HG02840 (cell line): ENCODE data around the gene KCNMB4.

Experiments used
- ATAC-seq: cut with Tn5 transposase; IDR thresholded peaks from one replicate; pipeline ENCODE4 v1.9.1; 2021; ENCODE audit warnings: mild to moderate bottlenecking, moderate library complexity, moderate number of reproducible peaks; ENCODE audit not compliant: unreplicated experiment, low FRiP score

KCNMB4 gene

DNA sequence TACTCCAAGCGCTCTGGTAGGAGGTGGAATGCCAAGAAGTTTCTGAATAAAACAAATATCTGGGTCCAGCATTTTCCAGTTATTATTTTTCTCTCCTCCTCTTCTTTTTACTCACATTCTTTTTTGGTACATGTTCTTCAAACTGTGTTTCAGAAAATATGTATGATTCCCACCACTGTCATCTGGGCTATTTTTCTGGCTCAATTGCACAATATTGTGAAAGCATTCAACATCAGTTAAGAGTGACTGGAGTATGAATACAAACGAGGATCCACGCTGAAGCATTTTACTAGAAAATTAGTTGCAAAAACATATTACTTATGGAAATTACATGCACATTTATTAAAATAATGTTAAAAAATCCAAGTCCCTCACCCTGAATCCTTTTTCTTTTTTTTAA is 61.5 kb downstream of the KCNMB4 start:
- ATAC-seq, result no peak

DNA sequence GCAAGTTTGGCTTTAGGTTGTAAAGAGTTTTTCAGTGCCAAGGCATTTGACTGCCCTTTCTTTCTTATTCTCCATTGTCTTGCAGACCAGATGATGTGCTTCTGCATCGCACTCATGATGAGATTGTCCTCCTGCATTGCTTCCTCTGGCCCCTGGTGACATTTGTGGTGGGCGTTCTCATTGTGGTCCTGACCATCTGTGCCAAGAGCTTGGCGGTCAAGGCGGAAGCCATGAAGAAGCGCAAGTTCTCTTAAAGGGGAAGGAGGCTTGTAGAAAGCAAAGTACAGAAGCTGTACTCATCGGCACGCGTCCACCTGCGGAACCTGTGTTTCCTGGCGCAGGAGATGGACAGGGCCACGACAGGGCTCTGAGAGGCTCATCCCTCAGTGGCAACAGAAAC is 64.3 kb downstream of the KCNMB4 start:
- ATAC-seq, result no peak

DNA sequence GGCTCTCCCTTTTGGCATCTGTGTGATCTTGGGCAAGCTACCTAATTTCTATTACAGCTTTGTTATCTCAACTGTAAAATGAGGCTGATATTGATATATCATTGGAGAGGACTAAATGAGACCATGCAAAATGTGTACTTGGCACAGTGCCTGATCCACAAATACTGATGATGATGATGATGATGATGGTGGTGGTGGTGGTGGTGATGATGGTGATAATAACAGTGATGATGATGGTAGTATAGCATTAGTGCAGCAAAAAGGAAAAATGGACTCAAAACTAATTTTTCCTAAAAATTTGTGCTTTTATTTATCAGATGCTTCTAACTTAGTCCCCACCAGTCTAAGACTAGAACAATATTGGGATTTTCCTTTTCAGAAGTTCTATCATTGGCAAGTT is 70.7 kb downstream of the KCNMB4 start:
- ATAC-seq, result no peak

GRCh38 chr12:70443062-70443673 is 77.1 kb downstream of the KCNMB4 start:
- ATAC-seq, result no peak

DNA sequence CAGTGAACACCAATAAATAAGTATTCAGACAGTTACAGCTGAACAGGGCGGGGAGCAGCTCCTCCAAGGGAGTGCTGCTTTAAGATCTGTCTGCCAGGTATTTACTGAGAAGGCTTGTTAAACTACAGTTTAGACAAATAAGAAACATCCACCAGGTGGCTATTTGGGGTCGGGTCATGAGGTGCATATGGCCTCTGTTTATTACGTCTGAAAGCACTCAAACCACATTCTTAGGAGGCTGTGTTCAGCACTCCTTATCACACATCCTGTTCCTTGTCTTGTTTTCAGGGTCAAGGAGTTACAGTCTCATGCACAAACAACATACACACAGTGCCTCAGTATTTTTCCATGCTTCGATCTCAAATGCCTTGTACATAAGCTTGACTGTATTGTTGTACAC is 78.8 kb downstream of the KCNMB4 start:
- ATAC-seq, result no peak

DNA sequence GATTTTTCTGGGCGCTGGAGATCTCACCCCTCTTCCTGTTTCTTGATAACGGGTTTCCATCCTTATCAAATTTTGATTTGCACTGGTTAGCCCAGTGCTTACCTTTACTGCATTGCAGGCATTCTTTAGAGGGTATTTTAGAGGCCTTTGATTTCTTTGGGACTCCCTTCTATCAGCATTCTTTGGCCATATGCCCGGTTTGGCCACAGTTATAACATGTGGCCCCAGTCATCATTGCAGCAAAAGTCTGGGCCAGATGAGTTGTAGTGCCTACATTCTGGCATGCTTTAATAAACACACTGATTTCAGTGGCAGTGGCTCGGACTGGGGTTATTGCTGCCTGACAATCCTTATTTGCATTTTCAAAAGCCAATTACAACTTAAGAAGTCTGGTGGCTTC is 82.3 kb downstream of the KCNMB4 start:
- ATAC-seq, result no peak

GRCh38 chr12:70449074-70449752 is 83.1 kb downstream of the KCNMB4 start:
- ATAC-seq, result no peak

DNA sequence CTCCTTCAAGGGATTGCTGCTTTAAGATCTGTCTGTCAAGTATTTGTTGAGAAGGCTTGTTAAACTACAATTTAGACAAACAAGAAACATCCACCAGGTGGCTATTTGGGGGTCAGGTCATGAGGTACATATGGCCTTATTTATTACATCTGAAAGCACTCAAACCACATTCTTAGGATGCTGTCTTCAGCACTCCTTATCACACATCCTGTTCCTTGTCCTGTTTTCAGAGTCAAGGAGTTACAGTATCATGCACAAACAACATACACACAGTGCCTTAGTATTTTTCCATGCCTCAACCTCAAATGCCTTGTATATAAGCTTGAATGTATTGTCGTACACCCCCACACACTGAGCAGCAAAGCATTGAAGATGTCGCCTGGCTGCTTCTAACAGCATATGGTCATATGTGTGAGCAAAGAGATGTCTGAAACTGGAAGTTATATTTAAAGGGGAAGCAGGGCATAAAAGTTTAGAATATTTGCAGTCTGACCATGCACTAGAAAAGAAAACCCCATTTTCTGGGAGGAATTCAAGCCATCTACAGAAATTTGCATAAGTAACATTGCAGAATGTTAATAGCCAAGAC is 83.8 kb downstream of the KCNMB4 start:
- no peak for ATAC-seq

DNA sequence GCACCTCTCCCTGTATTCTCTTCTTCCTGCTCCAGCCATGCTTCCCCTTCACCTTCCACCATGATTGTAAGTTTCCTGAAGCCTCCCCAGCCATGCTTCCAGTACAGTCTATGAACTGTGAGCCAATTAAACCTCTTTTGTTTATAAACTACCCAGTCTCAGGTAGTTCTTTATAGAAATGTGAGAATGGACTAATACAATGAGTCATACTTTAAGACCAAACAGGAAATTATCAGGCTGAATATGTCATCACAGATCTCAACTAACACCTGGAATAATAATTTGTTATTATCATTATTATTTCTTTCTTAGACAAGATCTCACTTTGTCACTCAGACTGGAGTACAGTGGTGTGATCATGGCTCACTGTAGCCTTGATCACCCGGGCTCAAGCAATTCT is 85.4 kb downstream of the KCNMB4 start:
- no peak for ATAC-seq

GRCh38 chr12:70456953-70457352 is 90.9 kb downstream of the KCNMB4 start:
- ATAC-seq, result no peak

DNA sequence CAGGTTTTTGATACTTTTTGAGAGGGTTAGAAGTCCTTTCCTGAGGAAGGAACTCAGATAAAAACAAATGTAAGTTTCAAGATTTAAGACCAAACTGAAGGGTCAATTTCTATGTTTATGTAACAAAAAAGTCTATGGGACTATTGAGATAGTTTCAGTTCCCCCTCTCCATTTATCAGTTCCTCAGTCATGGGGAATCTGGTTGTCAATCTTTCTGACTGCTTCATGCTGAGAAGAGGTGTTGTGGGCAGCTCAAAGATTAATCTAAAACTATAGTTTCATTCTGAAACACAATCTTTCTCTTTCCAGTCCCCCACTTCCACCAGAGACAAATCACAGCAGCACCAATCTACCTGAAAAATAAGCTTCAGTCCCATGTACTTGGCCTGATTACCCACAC is 93.7 kb downstream of the KCNMB4 start:
- ATAC-seq, result no peak

DNA sequence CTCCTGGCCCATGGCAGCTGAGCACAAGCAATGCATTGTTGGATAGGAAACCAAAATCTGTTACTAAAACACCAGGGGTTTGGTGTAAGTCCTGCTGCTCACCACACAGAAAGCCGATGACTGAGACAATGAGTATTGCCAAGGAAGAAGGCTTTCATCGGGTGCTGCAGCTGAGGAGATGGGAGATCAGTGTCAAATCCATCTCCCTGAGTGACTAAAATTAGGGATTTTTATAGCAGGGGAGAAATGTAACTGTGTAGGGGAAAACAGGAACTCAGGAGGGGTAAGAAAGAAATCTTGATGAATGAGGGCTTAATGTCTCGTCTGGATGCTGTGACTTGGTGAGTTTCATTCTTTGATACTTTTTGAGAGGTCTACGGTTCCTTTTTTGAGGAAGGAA is 97.9 kb downstream of the KCNMB4 start:
- ATAC-seq, result no peak

- no peak for ATAC-seq
These were observed 100.7 kb downstream of the KCNMB4 start for GRCh38 chr12:70466753-70467152.

- ATAC-seq, result no peak
These were observed 101.4 kb downstream of the KCNMB4 start for GRCh38 chr12:70467476-70467875.

DNA sequence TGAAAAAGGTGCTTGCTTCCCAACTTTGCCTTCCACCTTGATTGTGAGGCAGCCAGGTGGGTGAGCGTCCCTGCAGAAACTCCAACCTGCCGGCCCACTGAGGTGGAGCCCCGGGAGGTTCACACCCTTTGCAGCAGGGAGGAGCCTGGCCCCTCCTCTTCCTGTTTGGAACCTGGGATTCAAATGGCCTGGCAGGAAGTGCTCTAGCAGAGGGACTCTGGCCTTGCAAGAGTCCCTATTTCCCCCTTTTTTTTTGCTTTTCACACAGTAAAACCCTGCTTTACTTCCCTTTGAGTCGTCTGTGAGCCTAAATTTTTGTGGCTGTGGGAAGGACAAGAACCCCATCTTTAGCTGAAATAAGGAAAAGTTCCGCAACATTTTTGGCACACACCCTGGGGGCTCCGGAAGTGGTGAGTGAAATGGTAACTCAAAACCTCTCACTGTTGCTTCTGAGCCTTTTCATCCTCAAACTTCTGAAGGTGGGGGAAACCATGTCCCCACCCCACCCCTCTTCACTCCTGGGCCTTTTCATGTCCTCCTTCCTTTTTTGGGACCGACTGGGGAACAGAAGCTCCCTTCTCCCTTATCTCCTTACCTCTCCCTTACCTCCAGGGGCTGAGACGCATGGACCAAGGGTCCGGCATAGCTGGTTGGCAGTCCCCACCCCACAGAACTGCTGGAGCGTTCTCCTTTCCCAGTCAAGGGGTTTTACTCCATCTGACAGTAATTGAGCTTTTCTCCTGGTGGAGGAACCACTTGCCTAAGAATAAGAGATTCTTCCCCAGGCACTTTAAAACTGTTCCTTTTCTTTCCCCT is 102.0 kb downstream of the KCNMB4 start:
- no peak for ATAC-seq

- no peak for ATAC-seq
These were observed 102.7 kb downstream of the KCNMB4 start for GRCh38 chr12:70468741-70469140.

GRCh38 chr12:70469221-70469820 is 103.2 kb downstream of the KCNMB4 start:
- ATAC-seq, result no peak

DNA sequence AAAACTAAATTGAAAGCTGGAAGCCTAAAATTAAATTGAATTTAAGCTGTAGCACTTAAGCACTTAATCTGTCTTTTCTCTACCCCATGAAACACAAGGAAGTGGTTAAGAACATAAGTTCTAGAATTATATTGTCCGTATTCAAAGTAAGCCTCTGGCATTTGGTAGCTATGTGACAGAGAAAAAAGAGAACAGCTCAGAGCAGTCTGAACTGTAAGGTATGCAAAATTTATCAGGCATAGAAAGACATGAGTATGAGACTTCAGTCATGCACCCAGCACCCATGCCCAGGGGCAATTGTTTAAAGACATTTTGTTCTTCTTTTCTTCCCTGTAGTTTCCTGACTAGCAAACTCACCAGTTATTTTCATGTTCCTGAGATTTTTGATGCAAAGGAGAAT is 116.7 kb downstream of the KCNMB4 start:
- ATAC-seq, result no peak
